ENCODE data around the gene VDR. TPM values are rescaled to one million over a fixed set of nuclear protein-coding genes. Genes with fewer than 3 reads are reported as not detected.

VDR gene
- total and polyA plus RNA-seq, 2 experiments from 2014 or later = 3.2 to 4.9 TPM

- Histone ChIP-seq H3K27ac (no peak overlapping the region), H4K20me1 (ENCODE audit: insufficient read depth, poor library complexity, severe bottlenecking) (no peaks in the 10 kb centered on the region)
- WGBS (ENCODE audit: low lambda C conversion rate, missing lambda C conversion rate) = 62% methylated on average over 3 of the region's 3 CpGs
Observed at GRCh38 chr12:47913081-47913480, 8.3 kb upstream of the VDR start.

DNA sequence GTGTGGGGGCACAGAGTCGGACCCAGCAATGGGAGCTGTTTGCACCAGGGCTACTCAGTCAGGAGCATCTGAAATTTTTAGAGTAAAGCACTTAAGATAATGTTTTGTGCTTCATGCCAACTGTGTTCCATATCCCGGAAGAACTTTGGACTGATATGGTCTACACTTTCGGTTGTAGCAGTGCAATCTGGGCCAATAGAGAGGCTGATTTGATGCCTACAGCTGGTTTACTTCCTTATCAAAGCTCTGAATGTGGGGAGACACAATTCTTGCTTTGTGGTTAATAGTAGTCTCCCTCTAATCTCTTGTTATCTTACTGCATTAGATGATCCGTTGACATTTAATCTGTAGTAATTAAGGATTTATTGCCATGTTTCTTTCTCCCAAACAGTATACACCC lies 7.8 kb upstream of the VDR start:
- H3K27ac ChIP-seq = no peak overlapping the region
- H3K9me3 ChIP-seq (ENCODE audit: low read depth) = no peaks in the 10 kb centered on the region
- no peaks in the 10 kb centered on the region for H3K79me2 ChIP-seq
- peaks cover under 1% of the 10 kb centered on the region for H3K27me3 ChIP-seq
- no peaks in the 10 kb centered on the region for H3K9me2 ChIP-seq (replicated peaks; ENCODE audit: insufficient read depth)
- TF ChIP-seq EZH2 (IDR thresholded peaks at IDR 0.05; ENCODE audit: borderline replicate concordance) (no peak), EZH2phosphoT487 (IDR thresholded peaks at IDR 0.05; ENCODE audit: low read depth, severe bottlenecking, unreplicated experiment) (no peak), CTCF (IDR thresholded peaks at IDR 0.05; ENCODE audit: poor library complexity) (no peak)
- H2AFZ ChIP-seq = no peak overlapping the region
- WGBS (ENCODE audit: low lambda C conversion rate, missing lambda C conversion rate) = 71% methylated on average over 4 of the region's 4 CpGs
- H3K4me1 ChIP-seq (ENCODE audit: insufficient read depth) = peaks cover 8% of the 10 kb centered on the region
- H3K36me3 ChIP-seq (replicated peaks; ENCODE audit: insufficient read depth, low read depth) = no peaks in the 10 kb centered on the region
- no peak overlapping the region for H3K4me3 ChIP-seq
- DNase-seq (ENCODE audit: low spot score) = no peak
- no peaks in the 10 kb centered on the region for H4K20me1 ChIP-seq (ENCODE audit: insufficient read depth, poor library complexity, severe bottlenecking)
- H3K4me2 ChIP-seq = no peak overlapping the region

More at GRCh38 chr12:47913081-47913480, 8.3 kb upstream of the VDR start:
- H3K9me2 ChIP-seq (replicated peaks; ENCODE audit: insufficient read depth) = no peaks in the 10 kb centered on the region
- no peaks in the 10 kb centered on the region for H3K9me3 ChIP-seq (ENCODE audit: low read depth)
- no peaks in the 10 kb centered on the region for H3K27me3 ChIP-seq
- no peak overlapping the region for H3K4me3 ChIP-seq
- H2AFZ ChIP-seq = no peak overlapping the region
- no peak for TF ChIP-seq CTCF (IDR thresholded peaks at IDR 0.05; ENCODE audit: poor library complexity)
- no peak for TF ChIP-seq EZH2phosphoT487 (IDR thresholded peaks at IDR 0.05; ENCODE audit: low read depth, severe bottlenecking, unreplicated experiment)
- TF ChIP-seq EZH2 (IDR thresholded peaks at IDR 0.05; ENCODE audit: borderline replicate concordance) = no peak
- H3K79me2 ChIP-seq = no peaks in the 10 kb centered on the region
- no peak overlapping the region for H3K4me2 ChIP-seq
- DNase-seq (ENCODE audit: low spot score) = no peak
- no peaks in the 10 kb centered on the region for H3K36me3 ChIP-seq (replicated peaks; ENCODE audit: insufficient read depth, low read depth)
- H3K4me1 ChIP-seq (ENCODE audit: insufficient read depth) = peaks cover 8% of the 10 kb centered on the region

DNA sequence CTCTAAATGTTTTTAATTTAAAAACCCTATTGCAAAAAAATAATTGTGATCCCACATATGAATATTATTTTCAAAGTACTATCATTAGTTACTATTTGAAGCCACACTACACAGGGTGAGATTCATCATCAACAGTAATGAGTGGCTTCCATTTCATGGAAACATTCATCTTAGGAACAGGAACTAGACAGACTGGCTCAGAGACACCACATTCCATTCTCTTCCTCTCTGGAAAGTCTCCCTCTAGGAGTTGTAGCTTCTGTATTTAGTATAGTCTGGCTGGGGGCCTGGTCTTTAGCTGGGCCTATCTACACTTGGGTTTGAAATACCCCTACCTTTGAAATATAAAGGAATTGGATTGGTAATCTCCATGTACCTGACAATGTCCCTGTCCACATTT lies 6.2 kb upstream of the VDR start:
- H3K36me3 ChIP-seq (replicated peaks; ENCODE audit: insufficient read depth, low read depth) = no peaks in the 10 kb centered on the region
- no peaks in the 10 kb centered on the region for H3K79me2 ChIP-seq
- H3K27ac ChIP-seq = no peak overlapping the region
- peaks cover 8% of the 10 kb centered on the region for H3K4me1 ChIP-seq (ENCODE audit: insufficient read depth)
- H4K20me1 ChIP-seq (ENCODE audit: insufficient read depth, poor library complexity, severe bottlenecking) = no peaks in the 10 kb centered on the region
- no peak overlapping the region for H3K4me2 ChIP-seq
- TF ChIP-seq EZH2 (IDR thresholded peaks at IDR 0.05; ENCODE audit: borderline replicate concordance) (no peak), EZH2phosphoT487 (IDR thresholded peaks at IDR 0.05; ENCODE audit: low read depth, severe bottlenecking, unreplicated experiment) (no peak), CTCF (IDR thresholded peaks at IDR 0.05; ENCODE audit: poor library complexity) (no peak)
- H3K9me3 ChIP-seq (ENCODE audit: low read depth) = no peaks in the 10 kb centered on the region
- peaks cover 4% of the 10 kb centered on the region for H3K27me3 ChIP-seq
- no peak overlapping the region for H2AFZ ChIP-seq
- DNase-seq (ENCODE audit: low spot score) = no peak
- H3K9me2 ChIP-seq (replicated peaks; ENCODE audit: insufficient read depth) = no peaks in the 10 kb centered on the region
- no peak overlapping the region for H3K4me3 ChIP-seq

DNA sequence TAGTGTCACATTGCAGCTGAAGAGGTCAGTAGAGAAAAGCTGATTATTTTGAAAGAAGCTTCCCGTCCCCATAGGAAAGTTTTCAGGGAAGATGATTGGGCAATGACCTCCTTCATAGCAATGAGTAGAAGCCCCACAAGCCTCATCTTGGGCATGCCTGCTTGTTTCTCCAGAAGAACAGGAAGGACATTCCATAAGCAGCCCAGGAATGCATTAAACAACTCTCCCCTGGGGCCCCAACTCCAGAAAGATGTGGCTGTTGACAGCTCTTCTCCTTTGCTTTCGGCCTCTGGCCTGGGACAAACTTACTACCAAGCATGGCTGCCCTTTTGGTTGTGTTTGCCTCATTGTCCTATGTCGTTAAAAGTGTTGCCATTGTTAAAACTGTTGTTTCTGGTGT lies 5.7 kb upstream of the VDR start:
- H2AFZ ChIP-seq = no peak overlapping the region
- no peaks in the 10 kb centered on the region for H3K9me2 ChIP-seq (replicated peaks; ENCODE audit: insufficient read depth)
- H3K4me1 ChIP-seq (ENCODE audit: insufficient read depth) = peaks cover 8% of the 10 kb centered on the region
- H3K79me2 ChIP-seq = no peaks in the 10 kb centered on the region
- H3K4me2 ChIP-seq = no peak overlapping the region
- H3K27ac ChIP-seq = no peak overlapping the region
- peaks cover 8% of the 10 kb centered on the region for H3K27me3 ChIP-seq
- no peak overlapping the region for H3K4me3 ChIP-seq
- 58% methylated on average over 3 of the region's 3 CpGs for WGBS (ENCODE audit: low lambda C conversion rate, missing lambda C conversion rate)
- no peaks in the 10 kb centered on the region for H3K9me3 ChIP-seq (ENCODE audit: low read depth)
- no peak for DNase-seq (ENCODE audit: low spot score)
- TF ChIP-seq EZH2phosphoT487 (IDR thresholded peaks at IDR 0.05; ENCODE audit: low read depth, severe bottlenecking, unreplicated experiment) (no peak), EZH2 (IDR thresholded peaks at IDR 0.05; ENCODE audit: borderline replicate concordance) (no peak), CTCF (IDR thresholded peaks at IDR 0.05; ENCODE audit: poor library complexity) (no peak)
- no peaks in the 10 kb centered on the region for H4K20me1 ChIP-seq (ENCODE audit: insufficient read depth, poor library complexity, severe bottlenecking)
- H3K36me3 ChIP-seq (replicated peaks; ENCODE audit: insufficient read depth, low read depth) = no peaks in the 10 kb centered on the region
